Immature natural killer cell (primary cell): ENCODE data around the gene KMT2A. TPM values are rescaled to one million over a fixed set of nuclear protein-coding genes. Genes with fewer than 3 reads are reported as not detected.
"Not testable (repeated sequence)": the region's sequence is repeated elsewhere in the genome, so short reads cannot be mapped to it uniquely, and the experiment has no call there.

Experiments used
- DNase-seq, 3 donors: peaks; one replicate each; pipeline ENCODE4 v3.0.0; 2022; ENCODE audit warnings: mixed read lengths in 1 of 3
- H3K27ac Mint-ChIP-seq, 6 donors: one replicate each; pipeline ENCODE4 v1.8.0; 2020; ENCODE audit warnings: mixed read lengths in 6 of 6, mild to moderate bottlenecking in 5 of 6, inconsistent platforms in 4 of 6, moderate library complexity in 3 of 6
- H3K27me3 Mint-ChIP-seq, 3 donors: one replicate each; pipeline ENCODE4 v1.8.0; 2020 to 2021; ENCODE audit warnings: low read depth in 3 of 3, mild to moderate bottlenecking in 3 of 3, mixed read lengths in 3 of 3, moderate library complexity in 3 of 3, inconsistent platforms in 1 of 3
- H3K36me3 Mint-ChIP-seq, 3 donors: one replicate each; pipeline ENCODE4 v1.8.0; 2020; ENCODE audit warnings: mixed read lengths in 3 of 3, inconsistent platforms in 2 of 3, mild to moderate bottlenecking in 2 of 3
- H3K4me1 Mint-ChIP-seq, 2 donors: one replicate each; pipeline ENCODE4 v1.8.0; 2020; ENCODE audit warnings: inconsistent platforms in 2 of 2, mild to moderate bottlenecking in 2 of 2, mixed read lengths in 2 of 2, moderate library complexity in 1 of 2
- H3K4me3 Mint-ChIP-seq, 5 donors: one replicate each; pipeline ENCODE4 v1.8.0; 2020; ENCODE audit warnings: mild to moderate bottlenecking in 5 of 5, mixed read lengths in 5 of 5, inconsistent platforms in 3 of 5, moderate library complexity in 3 of 5
- H3K9me3 Mint-ChIP-seq, 6 donors: one replicate each; pipeline ENCODE4 v1.8.0; 2020; ENCODE audit warnings: mild to moderate bottlenecking in 6 of 6, mixed read lengths in 6 of 6, inconsistent platforms in 4 of 6, moderate library complexity in 3 of 6
- polyA plus RNA-seq, 3 donors: library from polyadenylated mRNA; unstranded; fragments of 300-500 nt; fragmentation: Illumina TruSeq; gene quantifications; one replicate each; pipeline ENCODE4 v1.2.3, GENCODE V29; 2021

KMT2A gene
- polyA plus RNA-seq, 3 donors from 2014 or later, result 3.2 to 22.5 (median 6.6) TPM

GRCh38 chr11:118438314-118438931 is 2.1 kb downstream of the KMT2A start:
- no peaks in the 10 kb centered on the region for H3K9me3 Mint-ChIP-seq
- peaks cover 68 to 77% of the 10 kb centered on the region in 2 donors for H3K4me1 Mint-ChIP-seq
- peak; percentile 58 to 63 (median 59) for DNase-seq
- H3K27ac Mint-ChIP-seq, result peak overlapping the region; percentile 91 to 97 (median 94)
- peak overlapping the region; percentile 86 to 95 (median 93) for H3K4me3 Mint-ChIP-seq
- peaks cover 6 to 22% (median 21%) of the 10 kb centered on the region in 3 donors for H3K27me3 Mint-ChIP-seq
- H3K36me3 Mint-ChIP-seq, result no peaks in the 10 kb centered on the region

- Mint-ChIP-seq H3K4me3 (peak overlapping the region in 4 of 5 donors; percentile 16 to 95 (median 88)), H3K27ac (peak overlapping the region; percentile 91 to 97 (median 94)), H3K36me3 (no peaks in the 10 kb centered on the region), H3K9me3 (no peaks in the 10 kb centered on the region), H3K27me3 (peaks cover 6 to 19% (median 13%) of the 10 kb centered on the region in 3 donors), H3K4me1 (peaks cover 72 to 80% of the 10 kb centered on the region in 2 donors)
- no peak for DNase-seq
Observed at GRCh38 chr11:118439646-118440045, 3.4 kb downstream of the KMT2A start.

- Mint-ChIP-seq H3K27ac (peak overlapping the region; percentile 1 to 69 (median 42)), H3K4me1 (peaks cover 83 to 94% of the 10 kb centered on the region in 2 donors), H3K4me3 (peak overlapping the region in 1 of 5 donors; percentile 38), H3K27me3 (peaks cover 2 to 9% (median 4%) of the 10 kb centered on the region in 3 donors), H3K9me3 (no peaks in the 10 kb centered on the region), H3K36me3 (peaks cover 0 to 3% (median 0%) of the 10 kb centered on the region in 3 donors)
- no peak for DNase-seq
Observed at GRCh38 chr11:118441770-118442275, 5.5 kb downstream of the KMT2A start.

- Mint-ChIP-seq H3K4me1 (peaks cover 84 to 98% of the 10 kb centered on the region in 2 donors), H3K9me3 (no peaks in the 10 kb centered on the region), H3K4me3 (peak overlapping the region in 1 of 5 donors; percentile 38), H3K27ac (peak overlapping the region in 5 of 6 donors; percentile 25 to 69 (median 35)), H3K27me3 (peaks cover 2 to 5% (median 2%) of the 10 kb centered on the region in 3 donors), H3K36me3 (peaks cover 0 to 3% (median 0%) of the 10 kb centered on the region in 3 donors)
- no peak for DNase-seq
Observed at GRCh38 chr11:118442301-118442700, 6.0 kb downstream of the KMT2A start.

- peaks cover 82 to 98% of the 10 kb centered on the region in 2 donors for H3K4me1 Mint-ChIP-seq
- H3K27ac Mint-ChIP-seq, result peak overlapping the region in 4 of 6 donors; percentile 9 to 62 (median 42)
- H3K27me3 Mint-ChIP-seq, result peaks cover 0 to 2% (median 0%) of the 10 kb centered on the region in 3 donors
- H3K4me3 Mint-ChIP-seq, result peak overlapping the region in 1 of 5 donors; percentile 23
- DNase-seq, result no peak
- H3K36me3 Mint-ChIP-seq, result peaks cover 0 to 3% (median 0%) of the 10 kb centered on the region in 3 donors
- H3K9me3 Mint-ChIP-seq, result no peaks in the 10 kb centered on the region
Observed at GRCh38 chr11:118442908-118443589, 6.8 kb downstream of the KMT2A start.

GRCh38 chr11:118443590-118444218 is 7.4 kb downstream of the KMT2A start:
- no peaks in the 10 kb centered on the region for H3K9me3 Mint-ChIP-seq
- H3K27ac Mint-ChIP-seq, result peak overlapping the region in 4 of 6 donors; percentile 9 to 84 (median 30)
- H3K4me3 Mint-ChIP-seq, result peak overlapping the region in 1 of 5 donors; percentile 23
- peaks cover 0 to 3% (median 0%) of the 10 kb centered on the region in 3 donors for H3K36me3 Mint-ChIP-seq
- H3K4me1 Mint-ChIP-seq, result peaks cover 78 to 98% of the 10 kb centered on the region in 2 donors
- no peak for DNase-seq
- H3K27me3 Mint-ChIP-seq, result peaks cover 0 to 2% (median 0%) of the 10 kb centered on the region in 3 donors

- no peak overlapping the region for H3K4me3 Mint-ChIP-seq
- peak overlapping the region in 3 of 6 donors; percentile 2 to 77 (median 32) for H3K27ac Mint-ChIP-seq
- H3K4me1 Mint-ChIP-seq, result peaks cover 54 to 80% of the 10 kb centered on the region in 2 donors
- DNase-seq, result no peak
- H3K9me3 Mint-ChIP-seq, result no peaks in the 10 kb centered on the region
- peaks cover 0 to 2% (median 0%) of the 10 kb centered on the region in 3 donors for H3K27me3 Mint-ChIP-seq
- H3K36me3 Mint-ChIP-seq, result peaks cover 0 to 3% (median 0%) of the 10 kb centered on the region in 3 donors
Observed at GRCh38 chr11:118447423-118447822, 11.1 kb downstream of the KMT2A start.

GRCh38 chr11:118448294-118448693 is 12.0 kb downstream of the KMT2A start:
- H3K27me3 Mint-ChIP-seq, result peaks cover 0 to 2% (median 0%) of the 10 kb centered on the region in 3 donors
- H3K4me1 Mint-ChIP-seq, result peaks cover 54 to 78% of the 10 kb centered on the region in 2 donors
- no peak overlapping the region for H3K4me3 Mint-ChIP-seq
- no peak for DNase-seq
- H3K36me3 Mint-ChIP-seq, result peaks cover 3 to 5% (median 5%) of the 10 kb centered on the region in 3 donors
- peak overlapping the region in 2 of 6 donors; percentile 13 to 46 for H3K27ac Mint-ChIP-seq
- no peaks in the 10 kb centered on the region for H3K9me3 Mint-ChIP-seq

- Mint-ChIP-seq H3K27ac (peak overlapping the region in 4 of 6 donors; percentile 13 to 80 (median 44)), H3K27me3 (peaks cover 0 to 2% (median 0%) of the 10 kb centered on the region in 3 donors), H3K4me3 (no peak overlapping the region), H3K36me3 (peaks cover 3 to 7% (median 6%) of the 10 kb centered on the region in 3 donors), H3K9me3 (no peaks in the 10 kb centered on the region), H3K4me1 (peaks cover 53 to 78% of the 10 kb centered on the region in 2 donors)
- DNase-seq, result no peak
Observed at GRCh38 chr11:118449316-118449918, 13.1 kb downstream of the KMT2A start.

- peak overlapping the region in 4 of 6 donors; percentile 0 to 53 (median 10) for H3K27ac Mint-ChIP-seq
- DNase-seq, result no peak
- no peaks in the 10 kb centered on the region for H3K9me3 Mint-ChIP-seq
- H3K27me3 Mint-ChIP-seq, result peaks cover 0 to 2% (median 0%) of the 10 kb centered on the region in 3 donors
- H3K36me3 Mint-ChIP-seq, result peaks cover 3 to 10% (median 7%) of the 10 kb centered on the region in 3 donors
- peaks cover 50 to 77% of the 10 kb centered on the region in 2 donors for H3K4me1 Mint-ChIP-seq
- H3K4me3 Mint-ChIP-seq, result no peak overlapping the region
Observed at GRCh38 chr11:118450451-118450850, 14.2 kb downstream of the KMT2A start.

GRCh38 chr11:118462178-118462577 is 25.9 kb downstream of the KMT2A start:
- H3K9me3 Mint-ChIP-seq, result no peaks in the 10 kb centered on the region
- H3K36me3 Mint-ChIP-seq, result no peaks in the 10 kb centered on the region
- H3K27me3 Mint-ChIP-seq, result no peaks in the 10 kb centered on the region
- peaks cover 28 to 52% of the 10 kb centered on the region in 2 donors for H3K4me1 Mint-ChIP-seq
- peak overlapping the region in 1 of 6 donors; percentile 41 for H3K27ac Mint-ChIP-seq
- no peak overlapping the region for H3K4me3 Mint-ChIP-seq
- no peak for DNase-seq

- H3K9me3 Mint-ChIP-seq, H3K4me3 Mint-ChIP-seq, DNase-seq, H3K27ac Mint-ChIP-seq, H3K27me3 Mint-ChIP-seq: not testable (repeated sequence)
- Mint-ChIP-seq H3K36me3 (peaks cover 5 to 23% (median 18%) of the 10 kb centered on the region in 3 donors), H3K4me1 (peaks cover 21 to 49% of the 10 kb centered on the region in 2 donors)
Observed at GRCh38 chr11:118468968-118469367, 32.7 kb downstream of the KMT2A start.

GRCh38 chr11:118471030-118471429 is 34.7 kb downstream of the KMT2A start:
- H3K27ac Mint-ChIP-seq, result peak overlapping the region in 5 of 6 donors; percentile 27 to 43 (median 30)

More at GRCh38 chr11:118471030-118471429, 34.7 kb downstream of the KMT2A start:
- H3K9me3 Mint-ChIP-seq, result no peaks in the 10 kb centered on the region
- no peak overlapping the region for H3K4me3 Mint-ChIP-seq
- H3K36me3 Mint-ChIP-seq, result peaks cover 5 to 27% (median 23%) of the 10 kb centered on the region in 3 donors
- H3K27me3 Mint-ChIP-seq, result peaks cover 0 to 1% (median 0%) of the 10 kb centered on the region in 3 donors
- peaks cover 20 to 45% of the 10 kb centered on the region in 2 donors for H3K4me1 Mint-ChIP-seq
- DNase-seq, result no peak
